Endometrial microvascular endothelial cells (primary cell): Measurements from ENCODE around the gene JARID2. TPM values are rescaled to one million over a fixed set of nuclear protein-coding genes. Genes with fewer than 3 reads are reported as not detected.

Experiments
- in situ Hi-C: cut with HindIII; loops from 2 replicates; pipeline ENCODE4 v1.10.0; 2017; ENCODE audit warnings: low sequenced_read_pairs, low pct_unique_long_range_greater_than_20kb; ENCODE audit errors: inconsistent ontology term
- total RNA-seq: library from RNA; depleted of rRNA; stranded (reverse); fragments of >200 nt; gene quantifications from one replicate; pipeline ENCODE4 v1.2.3, GENCODE V29; 2015; ENCODE audit errors: inconsistent ontology term

Gene JARID2
- total RNA-seq, 1 donor from 2014 or later: 3.8 TPM

DNA sequence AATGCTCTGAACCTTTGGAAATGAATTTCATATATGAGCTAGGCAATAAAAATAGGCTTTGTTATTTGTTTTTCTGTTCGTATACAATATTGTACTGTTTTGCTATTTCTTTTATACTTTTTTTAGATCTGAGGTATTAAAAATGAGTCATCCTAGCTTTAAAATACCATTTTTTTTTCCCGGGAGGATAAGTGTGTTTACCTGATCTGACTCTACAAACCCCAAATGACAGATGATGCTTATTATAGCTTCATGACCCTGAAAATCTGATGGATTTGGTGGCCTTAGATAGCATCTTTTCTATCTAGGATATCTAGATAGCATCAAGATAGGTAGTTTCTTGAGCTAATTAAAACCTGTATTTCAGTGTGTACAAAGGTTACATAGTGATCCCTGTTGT, 210.6 kb downstream of the JARID2 start:
- in situ Hi-C loops: no loop called here

DNA sequence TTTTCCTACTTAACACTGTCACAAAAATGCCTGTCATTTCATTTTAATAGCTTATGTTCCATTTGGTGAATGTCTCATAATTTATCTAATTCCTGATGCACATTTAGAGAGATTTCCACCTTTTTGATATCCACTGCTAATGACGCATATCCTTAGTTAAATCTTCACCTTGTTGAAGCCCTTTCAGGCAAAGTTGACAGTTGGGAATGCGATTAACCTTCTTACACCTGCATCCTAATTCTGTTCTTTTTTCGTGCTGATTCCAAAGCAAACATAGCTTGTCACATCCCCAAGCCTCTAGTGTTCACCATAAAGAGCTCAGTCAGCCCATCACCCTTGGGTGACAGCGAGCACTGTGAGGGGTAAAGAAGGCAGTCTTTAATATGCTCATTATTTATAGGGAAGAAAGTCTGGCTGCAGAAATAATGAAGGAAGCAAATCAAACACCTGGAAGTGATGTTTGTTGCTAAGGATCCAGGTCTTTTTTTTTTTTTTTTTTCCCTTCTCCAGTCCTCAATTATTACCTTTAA, 211.3 kb downstream of the JARID2 start:
- in situ Hi-C loops: no loop called here

DNA sequence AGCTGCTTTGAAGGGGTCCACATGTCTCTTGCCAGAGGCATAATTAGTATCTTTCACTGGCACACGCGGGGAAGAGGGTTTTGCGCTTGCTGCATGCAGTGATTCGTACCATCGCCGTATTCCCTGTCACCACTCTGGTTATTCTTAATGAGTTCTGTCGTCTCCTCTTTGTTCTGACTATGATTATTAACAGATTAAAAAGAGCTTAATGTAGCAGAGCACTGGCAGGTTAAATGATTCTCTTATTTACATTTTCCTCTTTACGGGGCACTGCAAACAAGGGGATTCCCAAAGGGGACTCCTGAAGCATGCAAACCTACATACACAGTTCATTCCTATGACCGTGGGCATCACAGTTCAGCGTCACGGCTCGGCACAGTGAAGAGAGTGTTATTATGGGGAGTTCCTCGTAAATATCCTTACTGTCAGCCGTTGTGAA, 212.2 kb downstream of the JARID2 start:
- in situ Hi-C loops: no loop called here

DNA sequence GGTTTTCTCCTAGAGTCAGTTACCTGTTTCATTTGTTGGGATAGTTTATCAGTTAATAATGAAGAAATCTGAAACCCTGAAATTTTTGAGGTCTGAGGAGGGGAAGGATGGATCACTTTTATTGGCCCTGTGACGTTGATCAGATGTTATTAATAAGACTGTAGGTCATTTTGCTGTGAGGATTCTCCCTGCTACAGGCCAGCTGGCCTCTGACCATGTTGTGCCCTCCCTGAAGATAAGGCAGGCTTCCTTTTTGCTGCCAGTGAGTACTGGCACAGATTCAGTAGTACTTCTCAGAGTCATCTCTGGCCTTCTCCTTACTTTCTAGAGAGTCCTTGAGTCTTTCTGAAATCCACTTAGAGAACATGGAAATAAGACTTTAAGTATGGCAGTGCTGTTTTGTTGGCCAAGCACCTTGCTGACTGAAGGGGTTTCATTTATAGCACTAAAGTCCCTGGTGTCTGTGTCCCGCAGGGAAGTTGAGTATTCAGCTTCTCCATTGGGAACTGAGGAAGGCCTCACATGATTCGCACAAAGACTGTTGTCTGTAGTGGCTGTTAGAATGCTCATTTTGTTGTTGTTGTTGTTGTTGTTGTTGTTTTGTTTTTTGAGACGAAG, 214.3 kb downstream of the JARID2 start:
- in situ Hi-C loops: no loop called here

DNA sequence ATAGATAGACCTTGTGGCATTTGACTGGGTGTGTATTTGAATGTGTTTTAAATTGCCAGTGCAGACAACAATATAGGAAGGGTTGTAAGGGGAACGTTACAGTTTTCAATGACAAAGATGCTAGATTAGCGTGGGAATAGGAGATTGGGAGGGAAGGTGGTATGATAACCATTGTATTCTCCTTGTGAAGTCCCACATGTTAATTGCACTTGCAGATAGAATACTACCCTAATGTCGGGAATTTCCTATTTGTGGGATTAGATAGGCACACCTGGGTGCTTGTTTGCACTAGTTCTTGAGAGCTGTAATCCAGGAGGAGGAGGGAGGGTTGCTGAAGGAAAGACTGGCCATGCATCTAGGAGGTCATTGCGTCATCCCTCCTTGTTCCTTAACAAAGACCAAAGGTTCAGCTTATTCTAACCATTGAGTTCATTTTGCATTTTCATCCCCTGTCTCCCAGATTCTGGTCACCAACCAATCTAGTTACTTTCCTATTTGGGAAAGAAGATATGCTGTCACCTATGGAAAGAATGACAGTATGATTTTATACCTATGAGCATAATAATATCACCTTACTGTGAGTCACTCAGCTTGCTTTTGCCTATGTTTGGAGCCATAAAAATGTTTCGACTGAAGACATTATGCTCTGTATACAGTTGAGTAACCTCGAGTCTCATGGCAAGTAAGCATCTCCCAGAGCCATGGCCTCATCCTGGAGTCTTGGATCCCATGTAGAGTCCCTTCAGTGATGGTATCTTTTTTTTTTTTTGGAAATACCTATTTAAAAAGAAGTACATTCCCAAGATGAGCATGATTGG, 215.5 kb downstream of the JARID2 start:
- in situ Hi-C loops: no loop called here

DNA sequence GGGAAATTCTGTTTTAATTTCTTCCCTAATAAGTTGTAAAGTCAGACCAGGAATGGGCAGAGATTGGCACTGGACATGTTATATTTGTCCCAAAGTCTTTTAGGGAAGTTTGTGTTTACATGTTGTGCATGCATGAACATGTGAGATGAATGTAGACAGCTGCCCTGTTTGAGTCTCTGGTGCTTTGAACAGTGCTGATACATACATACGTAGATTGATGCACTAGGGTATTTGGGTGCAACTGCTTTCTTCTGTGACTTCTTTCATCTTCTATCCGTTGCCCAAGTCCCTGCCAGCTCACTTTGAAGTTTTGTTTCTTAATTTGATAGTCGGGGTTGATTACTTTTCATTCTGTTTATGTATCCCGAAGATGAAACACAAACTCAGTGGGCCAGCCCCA, 216.4 kb downstream of the JARID2 start:
- in situ Hi-C loops: no loop called here

DNA sequence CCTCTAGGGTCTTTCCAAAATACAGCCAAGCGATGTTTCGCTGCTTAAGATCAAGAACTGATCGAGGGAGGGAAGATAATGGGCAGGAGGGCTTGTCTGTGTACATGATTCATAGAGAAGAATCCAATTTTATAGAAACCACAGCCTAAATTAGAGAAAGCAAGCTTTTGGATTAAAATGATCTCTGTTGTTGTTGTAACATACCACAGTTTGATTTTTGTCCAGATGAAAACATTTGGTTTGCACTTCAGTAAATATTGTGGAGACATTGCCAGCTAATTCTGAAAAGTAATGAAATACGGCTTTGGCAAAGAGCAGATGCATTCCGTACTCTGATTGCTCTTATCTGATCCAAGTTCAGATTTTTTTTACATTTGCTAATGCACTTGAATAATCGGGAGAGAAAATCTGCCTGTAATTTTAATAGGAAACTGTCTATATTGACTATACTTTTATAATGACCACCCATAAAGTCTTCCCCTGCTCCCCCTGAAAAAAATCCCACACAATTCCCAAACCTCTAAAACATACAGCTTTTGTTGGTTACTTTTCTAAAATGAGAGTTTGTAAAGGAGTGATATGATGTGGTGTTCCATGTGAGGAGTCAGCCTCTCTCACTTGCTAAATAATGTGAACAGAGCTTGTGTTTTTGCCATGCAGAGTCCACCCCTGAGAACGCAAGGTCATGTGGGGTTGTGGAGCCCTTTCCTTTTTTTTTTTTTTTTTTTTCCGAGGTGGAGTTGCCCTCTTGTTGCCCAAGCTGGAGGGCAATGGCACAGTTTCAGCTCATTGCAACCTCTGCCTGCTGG, 217.1 kb downstream of the JARID2 start:
- in situ Hi-C loops: no loop called here

DNA sequence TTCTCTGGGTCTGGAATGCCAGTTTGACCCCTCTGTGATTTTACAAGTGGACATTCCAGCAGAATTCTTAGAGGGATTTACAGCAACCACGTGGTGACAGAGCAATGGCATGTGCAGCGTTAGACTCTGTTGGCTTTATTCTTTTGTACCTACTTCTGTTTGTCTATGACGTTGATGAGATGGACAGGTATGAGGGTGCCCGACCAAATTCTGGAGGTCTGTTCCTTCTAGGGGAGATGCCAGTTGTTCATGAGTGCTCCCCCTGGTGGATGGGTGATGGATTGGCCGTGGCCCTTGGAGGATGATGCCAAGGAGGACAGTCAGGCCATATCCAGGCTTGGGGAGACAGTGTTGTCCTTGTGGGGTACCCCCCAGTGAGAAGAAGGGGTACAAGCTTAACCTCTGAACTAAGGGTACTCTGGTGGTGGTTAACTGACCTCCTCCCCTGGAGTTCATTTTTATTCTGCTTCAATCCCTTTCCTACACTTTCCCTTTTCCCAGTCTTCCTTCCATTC, 218.4 kb downstream of the JARID2 start:
- in situ Hi-C loops: no loop called here

DNA sequence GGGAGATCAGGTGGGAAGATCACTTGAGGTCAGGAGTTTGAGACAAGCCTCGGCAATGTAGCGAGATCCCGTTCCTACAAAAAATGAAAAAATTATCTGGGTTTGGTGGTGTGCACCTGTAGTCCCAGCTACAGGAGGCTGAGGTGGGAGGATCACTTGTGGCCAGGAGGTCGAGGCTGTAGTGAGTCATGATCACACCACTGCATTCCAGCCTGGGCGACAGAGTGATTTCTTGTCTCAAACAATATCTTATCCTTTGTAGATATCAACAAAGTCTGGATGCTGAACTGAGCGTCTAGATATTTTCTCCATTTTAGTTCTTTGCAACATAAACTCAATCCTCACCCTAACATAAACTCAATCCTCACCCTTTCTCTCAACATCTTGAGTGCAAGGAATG, 219.3 kb downstream of the JARID2 start:
- in situ Hi-C loops: no loop called here

DNA sequence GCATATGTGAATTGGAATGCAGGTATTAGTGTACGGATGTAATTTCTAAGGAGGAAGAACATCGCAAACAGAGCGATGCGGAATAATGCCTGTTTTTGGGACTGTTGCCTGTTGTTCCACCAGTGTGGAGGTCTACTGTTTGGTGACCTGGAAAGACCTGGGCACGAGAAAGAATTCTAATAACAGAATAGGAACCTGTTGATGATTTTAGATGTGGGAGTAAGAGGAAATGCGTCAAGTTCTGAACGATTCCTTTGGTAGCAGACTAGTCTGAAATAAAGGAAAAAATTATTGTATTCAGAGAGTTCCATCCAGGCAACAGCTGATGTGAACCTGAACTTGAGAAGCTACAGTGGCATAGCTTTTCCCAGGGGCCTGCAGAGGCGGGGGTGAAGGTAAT, 224.9 kb downstream of the JARID2 start:
- in situ Hi-C loops: no loop called here

DNA sequence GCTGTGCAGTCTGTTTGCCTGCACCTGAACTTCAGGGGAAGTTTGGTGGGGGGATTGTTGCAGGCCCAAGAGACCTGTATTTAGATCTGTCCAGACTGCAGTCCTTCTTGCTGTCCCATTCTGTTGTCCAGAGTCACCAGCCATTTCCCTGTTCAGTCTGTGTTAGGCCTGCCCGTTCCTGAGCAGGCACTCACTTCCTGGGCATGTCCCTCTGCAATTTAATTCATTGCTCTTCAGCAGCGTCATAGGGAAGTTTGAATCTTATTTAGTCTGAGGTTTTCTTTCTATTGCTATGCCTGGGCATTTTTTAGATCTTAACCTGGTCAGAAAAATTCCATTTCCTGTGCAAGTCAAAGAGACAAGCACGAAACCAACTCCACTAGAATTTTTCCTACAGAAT, 226.8 kb downstream of the JARID2 start:
- in situ Hi-C loops: no loop called here

DNA sequence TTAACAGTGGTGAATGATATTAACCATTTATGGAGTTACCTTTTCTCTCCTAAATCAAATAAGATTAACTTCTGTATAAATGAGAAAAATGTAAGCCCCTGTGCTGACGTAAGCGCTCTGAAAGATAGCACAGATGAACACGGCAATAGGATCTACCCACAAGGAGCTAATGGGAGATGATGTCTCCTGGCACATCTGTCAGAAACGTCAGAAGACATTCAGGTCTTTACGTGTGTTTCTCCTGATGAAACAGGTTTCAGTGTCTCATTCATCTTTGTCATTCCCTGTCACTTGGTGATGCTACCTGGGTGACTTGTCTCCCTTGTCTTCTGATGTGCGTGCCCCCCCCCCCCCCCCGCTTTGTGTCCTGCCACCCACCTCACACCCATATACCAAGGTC, 227.3 kb downstream of the JARID2 start:
- in situ Hi-C loops: no loop called here

DNA sequence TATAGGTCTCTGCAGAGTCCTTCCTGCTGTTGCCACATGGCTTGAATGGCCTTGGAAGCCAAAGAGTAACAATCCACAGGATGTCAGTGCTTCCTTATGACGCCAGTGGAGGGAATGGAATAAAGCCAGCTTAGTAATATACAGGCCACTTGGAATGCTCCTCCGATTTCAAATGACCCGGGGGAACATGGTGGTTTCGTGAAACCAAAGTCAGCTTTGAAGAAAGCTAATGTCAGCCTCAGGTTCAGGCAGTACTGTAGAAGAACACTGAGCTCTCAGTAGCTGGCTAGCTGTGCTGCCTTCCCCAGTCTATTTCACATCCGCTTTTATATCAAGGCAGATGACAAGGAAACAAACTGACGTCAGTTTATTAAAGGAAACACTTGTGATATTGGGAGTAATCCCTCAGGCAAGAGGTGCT, 227.9 kb downstream of the JARID2 start:
- in situ Hi-C loops: no loop called here

DNA sequence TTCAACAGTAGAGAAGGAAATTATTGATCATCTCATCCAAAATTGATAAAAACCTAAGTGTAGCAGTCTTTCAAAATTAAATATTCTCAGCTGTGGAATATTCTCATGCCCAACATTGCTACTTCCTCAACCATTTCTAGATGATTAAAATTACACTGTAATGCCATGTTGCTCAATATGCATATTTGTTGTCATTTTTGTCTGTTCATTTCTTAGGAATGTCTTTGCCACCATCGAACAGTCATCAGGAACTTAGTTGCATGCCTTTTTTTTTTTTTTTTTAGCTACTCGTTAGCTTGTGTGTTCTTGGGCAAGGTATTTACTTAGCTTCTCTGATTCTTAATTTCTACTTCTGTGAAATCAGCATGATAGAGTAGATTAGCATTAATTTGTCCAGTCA, 228.3 kb downstream of the JARID2 start:
- in situ Hi-C loops: no loop called here

DNA sequence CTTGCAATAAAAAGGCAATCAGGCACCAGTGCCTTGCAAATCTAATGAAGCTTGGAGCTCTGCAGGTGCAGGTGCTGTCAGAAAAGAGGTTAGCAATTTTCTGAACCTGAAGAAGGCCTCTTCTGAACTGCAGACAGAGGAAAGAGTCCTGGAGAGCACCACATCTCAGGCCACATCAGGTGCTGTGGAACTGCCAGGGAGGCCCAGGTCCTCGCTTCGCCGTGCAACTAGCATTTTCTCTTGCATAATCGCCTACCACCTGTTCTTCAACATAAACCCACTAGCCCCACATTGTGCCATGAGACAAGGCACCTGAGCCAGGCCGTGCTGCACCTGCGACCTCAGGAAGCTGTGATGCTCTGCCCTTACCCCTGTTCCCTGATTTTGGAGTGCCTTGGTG, 229.4 kb downstream of the JARID2 start:
- in situ Hi-C loops: no loop called here

DNA sequence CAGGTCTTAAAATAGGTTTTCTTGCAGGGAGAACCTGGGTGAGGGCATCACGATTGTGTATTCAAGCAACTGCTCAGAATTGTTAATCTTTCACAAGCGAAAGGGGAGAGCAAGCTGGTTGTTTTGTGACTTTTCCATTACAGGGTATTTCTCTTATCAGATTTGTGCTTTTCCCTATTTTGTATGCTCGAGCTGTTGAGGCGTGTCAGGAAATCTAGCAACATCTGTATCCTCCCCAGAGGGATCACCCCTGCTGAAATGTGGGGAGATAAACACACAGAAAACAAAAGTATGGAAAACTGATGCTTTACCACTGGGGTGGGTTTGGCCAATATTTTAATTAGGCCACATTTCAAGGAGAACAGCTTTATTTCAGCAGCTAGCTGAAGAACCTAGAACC, 230.0 kb downstream of the JARID2 start:
- in situ Hi-C loops: no loop called here

DNA sequence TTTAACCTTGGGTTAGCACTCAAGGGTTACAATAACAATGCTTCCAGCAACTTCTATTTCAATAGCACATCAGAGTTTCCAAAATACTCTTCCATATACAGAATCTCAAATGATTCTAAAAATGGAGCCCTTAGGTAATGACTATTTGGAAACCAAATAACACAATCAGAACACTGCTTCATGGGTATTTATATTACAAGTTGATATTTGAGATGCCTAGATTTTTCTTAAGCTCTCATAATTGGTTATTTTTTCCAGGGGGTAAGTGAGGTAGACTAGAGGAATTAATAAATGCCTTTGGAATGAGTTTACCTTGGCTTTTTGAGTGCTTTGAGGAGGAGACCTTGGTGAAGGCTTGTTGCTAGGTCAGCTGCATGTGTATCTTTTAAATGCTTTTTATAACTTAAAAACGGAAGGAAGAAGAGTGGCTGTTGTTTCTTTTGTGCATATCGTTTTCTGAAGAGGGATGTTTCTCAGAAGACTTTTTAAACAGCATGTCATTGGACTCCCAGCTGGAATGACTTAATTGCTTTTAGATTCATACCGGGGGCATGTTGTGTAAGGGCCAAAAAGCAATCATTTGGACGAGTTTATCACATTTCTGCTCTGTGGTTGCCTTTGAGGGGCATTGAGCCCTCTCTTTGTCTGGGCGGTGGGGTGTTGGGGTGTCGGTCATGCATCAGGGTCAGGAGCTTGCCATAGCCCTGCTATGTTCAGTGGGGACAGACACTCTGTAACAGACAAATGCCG, 230.9 kb downstream of the JARID2 start:
- in situ Hi-C loops: no loop called here

DNA sequence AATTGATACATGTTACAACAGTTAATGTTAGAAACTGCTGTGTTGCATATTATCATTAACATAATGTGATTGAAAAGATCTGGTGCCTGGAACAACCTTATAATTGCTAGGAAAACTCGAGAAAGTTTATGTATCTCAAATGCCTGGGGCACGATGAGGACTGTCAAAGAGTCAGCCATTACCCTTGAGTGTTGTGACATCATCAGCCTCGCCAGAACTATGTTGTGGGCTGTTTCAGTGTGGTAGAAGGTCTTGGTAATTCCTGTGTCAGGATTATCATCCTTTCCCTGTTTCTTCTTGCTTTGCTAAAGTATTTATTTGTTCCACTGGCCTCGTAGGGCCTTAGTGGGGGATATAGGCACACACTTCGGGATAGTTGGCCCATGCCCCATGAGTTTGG, 231.9 kb downstream of the JARID2 start:
- in situ Hi-C loops: no loop called here

DNA sequence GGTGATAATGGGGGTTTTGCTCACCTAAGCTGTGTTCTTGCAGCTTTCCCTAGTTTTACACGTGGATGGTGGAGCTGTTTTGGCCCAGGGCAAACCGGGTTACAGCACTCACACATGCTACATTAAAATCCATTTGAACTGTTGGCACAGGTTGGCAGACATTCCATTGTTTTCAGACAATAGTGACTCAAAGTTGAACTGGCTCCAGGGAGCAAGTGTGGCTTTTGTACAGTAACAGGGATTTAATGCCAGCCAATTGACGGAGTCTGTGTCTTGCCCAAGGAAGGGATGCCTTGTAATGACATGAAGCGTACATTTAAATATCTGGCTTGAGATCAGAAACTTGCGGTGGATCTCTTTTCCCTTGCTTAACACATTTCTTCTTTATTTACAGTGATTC, 233.9 kb downstream of the JARID2 start:
- in situ Hi-C loops: no loop called here
